Suprapubic skin (tissue), 3 donors: Measurements from ENCODE around the gene CKB.

Experiments used
- POLR2AphosphoS5 ChIP-seq, 3 donors: sonication (generic); formaldehyde crosslinking; IDR thresholded peaks; one replicate each; pipeline ENCODE4 v1.6.1; 2017; ENCODE audit warnings: antibody characterized with exemption in 3 of 3
- TF ChIP-seq, protein P1 (sequence below), 2 donors: fragments of 200-600 bp in 1 of 2; fragments of 450-650 bp in 1 of 2; sonication (generic) in 1 of 2; IDR thresholded peaks; one replicate each; pipeline ENCODE4 v1.5.1; 2016 to 2019; ENCODE audit warnings: antibody characterized with exemption in 2 of 2, mild to moderate bottlenecking in 1 of 2, moderate library complexity in 1 of 2

DNA sequence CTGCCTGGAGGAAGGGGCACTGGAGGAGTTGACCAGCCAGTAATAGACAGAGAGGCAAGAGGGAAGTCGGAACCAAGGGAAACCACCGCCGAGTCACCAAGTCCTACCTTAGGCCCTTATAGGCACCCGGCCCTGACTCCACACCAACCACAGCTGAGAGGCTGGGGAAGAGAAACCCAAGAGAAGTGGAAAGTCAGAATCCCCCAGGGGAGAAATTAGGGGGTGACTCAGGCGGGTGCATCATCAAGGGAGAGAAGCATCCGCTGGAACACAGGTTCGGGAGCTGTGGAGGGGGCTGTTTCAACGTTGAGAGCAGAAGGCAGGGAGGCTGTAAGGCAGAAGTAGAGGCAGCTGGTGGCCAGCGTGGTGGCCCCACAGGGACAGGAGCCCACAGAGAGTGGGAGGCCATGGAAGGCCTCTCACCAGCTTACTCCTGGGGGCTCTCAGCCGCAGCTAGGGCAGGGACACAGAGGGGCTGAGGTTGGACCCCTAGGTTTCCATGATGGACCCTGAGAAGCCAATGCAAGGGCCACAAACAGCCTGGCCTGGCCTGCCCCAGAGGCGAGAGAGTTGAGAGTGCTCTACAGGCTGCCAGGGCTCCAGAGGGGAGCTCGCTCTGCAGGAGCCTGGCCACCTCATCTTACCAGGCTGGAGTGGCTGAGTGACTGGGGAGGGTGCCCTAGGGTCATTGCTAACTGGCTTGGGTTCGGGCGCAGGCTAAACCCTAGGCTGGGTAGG is 4.9 kb upstream of the CKB start:
- TF ChIP-seq POLR2AphosphoS5 (IDR thresholded peaks at IDR 0.05) = no peak
- TF ChIP-seq, protein P1, sequence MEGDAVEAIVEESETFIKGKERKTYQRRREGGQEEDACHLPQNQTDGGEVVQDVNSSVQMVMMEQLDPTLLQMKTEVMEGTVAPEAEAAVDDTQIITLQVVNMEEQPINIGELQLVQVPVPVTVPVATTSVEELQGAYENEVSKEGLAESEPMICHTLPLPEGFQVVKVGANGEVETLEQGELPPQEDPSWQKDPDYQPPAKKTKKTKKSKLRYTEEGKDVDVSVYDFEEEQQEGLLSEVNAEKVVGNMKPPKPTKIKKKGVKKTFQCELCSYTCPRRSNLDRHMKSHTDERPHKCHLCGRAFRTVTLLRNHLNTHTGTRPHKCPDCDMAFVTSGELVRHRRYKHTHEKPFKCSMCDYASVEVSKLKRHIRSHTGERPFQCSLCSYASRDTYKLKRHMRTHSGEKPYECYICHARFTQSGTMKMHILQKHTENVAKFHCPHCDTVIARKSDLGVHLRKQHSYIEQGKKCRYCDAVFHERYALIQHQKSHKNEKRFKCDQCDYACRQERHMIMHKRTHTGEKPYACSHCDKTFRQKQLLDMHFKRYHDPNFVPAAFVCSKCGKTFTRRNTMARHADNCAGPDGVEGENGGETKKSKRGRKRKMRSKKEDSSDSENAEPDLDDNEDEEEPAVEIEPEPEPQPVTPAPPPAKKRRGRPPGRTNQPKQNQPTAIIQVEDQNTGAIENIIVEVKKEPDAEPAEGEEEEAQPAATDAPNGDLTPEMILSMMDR (IDR thresholded peaks at IDR 0.05) = no peak
